HG02884 (cell line): ENCODE measurements around the gene CDH18.

Source experiments
- ATAC-seq: cut with Tn5 transposase; IDR thresholded peaks from one replicate; pipeline ENCODE4 v1.9.1; 2021; ENCODE audit warnings: mild to moderate bottlenecking, moderate library complexity; ENCODE audit not compliant: unreplicated experiment

Gene CDH18

DNA sequence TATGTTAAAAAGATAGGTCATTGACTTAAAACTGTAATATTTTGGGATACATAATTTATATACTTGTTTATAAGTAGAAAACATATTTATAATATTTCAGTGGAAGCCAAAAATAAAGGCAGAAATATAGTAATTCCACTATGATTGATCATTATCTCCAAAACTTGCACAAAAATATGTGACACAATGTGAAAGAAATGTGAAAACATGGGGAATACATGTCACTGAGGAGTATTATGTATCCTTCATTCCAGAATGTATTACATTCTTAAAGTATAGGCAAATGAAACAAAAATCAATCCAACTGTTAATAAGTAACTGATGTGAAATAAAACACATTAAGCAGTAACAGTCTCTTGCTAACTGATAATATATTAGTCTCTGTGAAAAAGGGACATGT lies 236.7 kb downstream of the CDH18 start:
- no peak for ATAC-seq

DNA sequence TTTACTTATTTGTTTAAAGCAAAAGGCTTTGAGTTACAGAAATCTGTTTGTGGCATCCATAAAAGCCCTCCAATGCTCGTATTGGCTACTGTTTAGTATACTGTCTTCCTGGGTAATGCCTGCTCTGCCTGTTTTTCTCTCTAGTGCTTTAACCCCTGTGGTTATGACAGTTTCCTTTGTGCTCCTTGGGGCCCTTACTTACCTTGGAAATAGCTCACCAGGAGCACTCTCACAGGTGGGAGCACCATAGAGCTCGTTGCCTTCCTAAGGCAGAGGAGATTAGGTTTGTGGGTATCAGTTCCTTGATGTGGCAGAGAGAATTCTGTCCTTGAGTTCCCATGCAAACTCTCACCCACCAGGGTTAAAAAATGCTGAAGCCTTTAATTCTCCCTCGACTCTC lies 242.8 kb downstream of the CDH18 start:
- ATAC-seq, result no peak

DNA sequence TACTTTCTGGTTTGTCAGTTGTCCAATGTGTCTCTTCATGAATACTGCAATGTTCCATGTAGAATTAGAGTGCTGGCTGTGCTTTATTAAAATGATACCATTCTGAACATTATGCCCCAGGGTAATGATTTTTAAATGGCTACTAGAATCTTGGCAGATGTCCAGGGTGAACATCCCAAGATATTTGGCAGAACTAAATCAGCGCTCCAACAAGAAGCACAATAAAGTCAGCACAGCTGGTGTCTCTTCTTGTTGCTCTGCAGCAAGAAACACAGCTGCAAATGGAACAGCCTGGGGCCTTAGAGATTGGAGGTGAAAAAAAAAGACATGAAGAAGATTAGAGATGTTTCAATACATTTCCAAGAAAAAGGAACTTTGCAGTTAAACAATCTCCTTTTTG lies 248.3 kb downstream of the CDH18 start:
- no peak for ATAC-seq

DNA sequence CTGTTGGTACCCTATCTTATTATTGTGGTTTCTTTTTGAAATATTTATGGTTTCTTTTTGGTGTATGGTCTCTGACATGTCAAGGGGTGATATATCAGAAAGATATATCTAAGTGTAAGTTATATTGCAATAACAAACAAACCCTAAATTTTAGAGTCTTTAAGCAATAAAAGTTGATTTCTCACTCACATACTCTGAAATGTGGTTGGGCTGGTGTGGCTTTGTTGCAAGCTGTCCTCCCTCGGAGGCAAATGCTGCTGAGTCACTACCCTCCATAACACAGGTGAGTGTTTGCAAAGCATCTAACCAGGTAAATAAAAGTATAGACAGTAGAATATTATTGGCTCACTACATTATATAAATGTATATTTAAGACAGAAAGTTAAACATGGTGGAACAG lies 253.2 kb downstream of the CDH18 start:
- no peak for ATAC-seq

DNA sequence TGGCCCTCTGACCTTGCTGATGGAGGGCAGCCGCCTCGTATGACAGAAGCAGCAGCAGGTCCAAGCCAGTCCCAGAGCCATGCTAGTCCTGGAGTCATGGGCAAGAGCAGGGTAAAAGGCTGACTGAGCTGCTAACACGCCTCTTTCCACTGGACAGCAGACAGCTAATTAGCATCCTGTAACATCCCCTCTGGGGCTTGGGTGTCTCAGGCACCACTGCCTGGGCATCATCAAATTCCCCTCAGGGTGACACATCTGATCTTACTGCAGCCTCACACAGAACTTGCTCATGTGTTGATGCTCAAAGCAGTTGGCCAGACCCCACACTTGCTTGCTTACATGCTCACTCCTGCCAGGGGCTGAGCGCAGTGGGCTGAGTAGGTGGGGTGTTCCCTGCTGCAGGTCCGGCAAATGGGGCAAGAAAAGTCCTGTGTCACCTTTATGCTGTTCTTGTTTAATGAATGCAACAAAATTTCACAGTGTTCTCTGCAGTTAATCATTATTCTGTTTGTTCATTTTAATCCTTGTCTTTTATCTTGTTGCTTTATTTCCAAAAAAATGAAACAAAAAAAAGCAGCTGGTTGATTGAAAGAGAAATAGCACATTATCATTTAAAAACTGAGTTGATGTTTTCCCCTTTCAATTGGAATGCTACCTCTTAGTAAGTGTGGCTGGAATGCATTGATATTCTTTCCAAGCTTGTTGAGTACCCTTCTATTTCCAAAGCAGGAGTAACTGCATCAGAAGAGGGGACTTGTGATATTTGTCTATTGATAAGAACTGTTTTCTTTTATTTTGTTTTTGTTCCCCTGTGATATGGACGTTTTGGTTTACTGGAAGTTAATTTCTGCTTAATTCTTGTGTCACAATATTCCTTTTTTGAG lies 254.1 kb downstream of the CDH18 start:
- ATAC-seq, result no peak

DNA sequence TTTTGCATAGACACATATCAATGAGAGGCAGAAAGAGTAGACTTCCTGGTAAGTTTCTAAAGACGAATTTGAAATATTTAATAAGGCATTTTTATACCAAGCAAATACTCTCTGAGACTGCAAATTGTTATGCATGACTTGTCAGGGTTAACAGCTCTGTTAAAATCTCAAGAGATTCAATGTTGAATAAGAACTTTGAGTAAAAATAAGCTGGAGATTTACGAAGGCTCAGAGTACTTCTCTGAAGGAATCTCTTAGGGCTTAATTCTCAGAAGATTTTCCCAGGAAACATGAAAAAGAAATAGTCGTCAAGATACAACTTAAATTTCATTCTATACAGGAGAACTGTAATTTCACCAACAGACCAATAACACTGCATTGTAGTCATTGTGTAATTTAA lies 259.4 kb downstream of the CDH18 start:
- no peak for ATAC-seq

DNA sequence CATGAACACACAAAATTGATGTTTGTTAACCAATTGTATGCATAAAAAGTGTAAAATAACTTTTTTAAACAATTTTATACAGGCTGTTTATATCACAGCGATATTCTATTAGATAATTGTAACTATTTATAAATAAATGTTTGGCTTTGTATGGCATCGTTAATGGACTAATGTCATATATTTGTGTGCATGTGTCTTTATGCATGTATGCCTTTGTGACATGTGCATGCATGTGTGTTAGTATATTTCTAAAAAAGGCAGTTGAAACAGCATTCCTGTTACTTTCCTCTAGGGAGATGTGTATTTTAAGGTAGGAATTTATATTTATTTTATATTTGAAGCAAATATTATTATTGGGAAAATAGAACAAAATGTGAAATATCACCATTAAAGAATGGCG lies 268.9 kb downstream of the CDH18 start:
- no peak for ATAC-seq

DNA sequence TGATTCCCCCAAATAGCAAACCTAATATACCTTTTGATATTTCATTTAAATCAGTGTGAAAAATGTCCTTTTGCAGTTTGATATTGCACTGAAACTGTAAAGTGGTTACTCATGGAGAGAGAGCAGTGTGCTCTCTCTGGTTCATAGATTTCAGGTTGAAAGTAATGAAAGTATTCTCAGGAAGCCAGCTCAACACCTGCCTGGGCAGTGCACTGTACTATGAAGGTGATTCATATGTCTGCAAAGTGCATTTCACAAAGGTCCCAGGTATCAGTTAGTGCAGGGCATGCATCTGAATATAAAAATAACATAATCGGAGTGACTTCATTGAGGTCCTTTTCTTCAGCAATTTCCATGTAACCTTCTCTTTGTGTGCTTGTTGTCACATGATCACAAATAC lies 274.3 kb downstream of the CDH18 start:
- no peak for ATAC-seq

DNA sequence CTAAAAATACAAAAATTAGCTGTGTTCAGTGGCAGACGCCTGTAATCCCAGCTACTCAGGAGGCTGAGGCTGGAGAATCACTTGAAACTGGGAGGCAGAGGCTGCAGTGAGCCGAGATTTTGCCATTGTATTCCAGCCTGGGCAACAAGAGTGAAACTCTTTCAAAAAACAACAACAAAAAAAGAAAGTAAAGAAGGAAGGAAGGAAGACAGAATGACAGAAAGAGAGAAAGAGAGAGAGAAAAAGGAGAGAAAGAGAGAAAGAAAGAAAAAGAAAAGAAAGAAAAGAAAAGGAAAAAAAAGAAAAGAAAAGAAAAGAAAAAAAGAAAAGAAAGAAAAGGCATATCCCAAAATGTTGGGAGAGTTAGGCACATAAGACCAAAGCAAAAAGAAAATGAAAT lies 278.6 kb downstream of the CDH18 start:
- ATAC-seq, result no peak

DNA sequence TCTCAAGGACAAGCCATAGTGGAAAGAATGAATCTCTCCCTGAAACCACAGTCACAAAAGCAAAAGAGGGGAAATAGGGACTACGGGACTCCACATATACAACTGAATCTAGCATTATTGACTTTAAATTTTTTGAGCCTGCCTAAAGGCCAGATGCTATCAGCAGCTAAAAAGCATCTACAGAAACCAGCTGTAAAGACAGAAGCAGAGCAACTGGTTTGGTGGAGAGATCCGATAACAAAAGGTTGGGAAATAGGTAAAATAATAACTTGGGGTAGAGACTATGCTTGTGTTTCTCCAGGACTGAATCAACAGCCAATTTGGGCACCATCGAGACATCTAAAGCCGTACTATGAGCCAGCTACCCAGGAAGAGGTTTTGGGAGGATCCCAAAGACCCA lies 281.2 kb downstream of the CDH18 start:
- ATAC-seq, result no peak

DNA sequence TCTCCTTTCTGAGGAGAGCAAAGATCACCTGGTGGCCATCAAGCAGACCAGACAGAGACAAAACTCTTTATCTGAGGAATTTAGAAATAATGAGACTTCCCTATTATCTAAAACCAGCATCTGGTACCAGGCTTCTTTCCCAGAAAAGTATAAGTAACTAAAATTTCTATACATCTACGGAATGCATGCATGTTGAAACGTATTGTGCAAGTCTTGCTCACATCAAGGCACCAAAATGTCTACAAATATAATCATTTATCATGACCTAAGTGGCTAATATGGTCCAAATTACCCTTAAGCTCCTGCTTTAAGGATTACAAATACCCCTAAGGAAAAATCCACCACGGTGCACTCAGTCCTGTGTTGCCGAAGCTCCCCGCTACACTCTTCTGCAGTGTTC lies 286.3 kb downstream of the CDH18 start:
- ATAC-seq, result no peak

DNA sequence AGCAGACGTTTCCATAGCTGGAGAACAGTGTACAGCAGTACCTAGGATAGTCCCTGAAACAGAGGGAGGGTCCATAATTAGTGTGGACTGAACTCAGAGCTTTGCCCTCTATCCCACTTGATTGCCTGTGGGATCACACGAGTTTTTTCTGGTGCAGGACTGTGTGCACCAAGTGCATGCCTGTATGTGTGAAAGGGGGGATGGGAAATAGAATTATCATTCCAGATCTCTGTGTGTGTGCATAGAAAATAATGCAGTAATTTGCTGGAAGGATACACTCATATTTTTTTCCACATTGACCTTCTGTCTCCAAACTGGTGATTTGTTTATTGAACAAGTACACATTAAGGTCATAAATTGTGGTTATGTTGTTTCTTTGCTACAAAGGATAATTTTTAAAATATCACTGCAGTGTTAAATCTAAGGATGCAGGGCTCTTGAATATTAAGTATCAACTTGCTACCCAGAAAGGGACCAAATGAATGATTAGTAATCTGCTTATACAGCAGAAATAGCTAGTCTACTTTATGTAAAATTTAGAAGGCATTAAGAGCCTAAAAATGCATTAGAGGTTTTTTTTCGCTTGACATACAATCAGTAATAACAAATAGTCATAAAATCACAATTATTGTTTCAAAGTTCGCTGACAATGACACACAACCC lies 292.9 kb downstream of the CDH18 start:
- no peak for ATAC-seq

DNA sequence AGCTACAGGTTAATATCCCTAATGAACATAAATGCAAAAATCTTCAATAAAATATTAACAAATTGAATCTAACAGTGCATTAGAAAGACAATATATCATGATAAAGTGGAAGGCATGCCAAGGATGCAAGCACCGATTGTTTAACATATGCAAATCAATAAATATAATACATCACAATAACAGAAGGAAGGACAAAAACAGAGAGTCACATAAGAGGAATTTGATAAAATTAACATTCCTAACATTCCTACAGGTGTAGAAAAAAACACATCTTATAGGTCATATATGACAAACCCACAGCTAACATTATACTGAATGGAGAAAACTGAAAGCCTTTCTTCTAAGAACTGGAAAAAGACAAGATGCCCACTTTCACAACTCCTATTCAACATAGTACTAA lies 297.0 kb downstream of the CDH18 start:
- ATAC-seq, result no peak

DNA sequence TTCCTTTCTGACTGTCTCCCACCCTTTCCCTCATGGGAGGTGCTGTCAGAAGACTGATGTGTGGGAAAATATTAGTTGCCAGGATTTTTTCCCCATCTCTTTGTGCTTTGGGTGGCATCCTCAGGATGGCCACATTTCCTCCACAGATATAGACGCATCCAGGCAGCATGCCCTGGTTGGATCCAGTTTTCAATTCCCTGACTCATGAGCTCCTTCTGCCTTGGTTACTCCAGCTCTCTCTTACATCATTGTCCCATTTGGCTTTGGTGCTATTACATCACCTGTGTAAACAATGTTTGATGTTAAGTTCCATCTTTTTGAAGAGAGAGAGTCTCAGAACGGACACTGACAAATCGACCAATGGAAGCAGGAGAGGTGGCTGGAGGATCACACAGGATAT lies 302.5 kb downstream of the CDH18 start:
- no peak for ATAC-seq

DNA sequence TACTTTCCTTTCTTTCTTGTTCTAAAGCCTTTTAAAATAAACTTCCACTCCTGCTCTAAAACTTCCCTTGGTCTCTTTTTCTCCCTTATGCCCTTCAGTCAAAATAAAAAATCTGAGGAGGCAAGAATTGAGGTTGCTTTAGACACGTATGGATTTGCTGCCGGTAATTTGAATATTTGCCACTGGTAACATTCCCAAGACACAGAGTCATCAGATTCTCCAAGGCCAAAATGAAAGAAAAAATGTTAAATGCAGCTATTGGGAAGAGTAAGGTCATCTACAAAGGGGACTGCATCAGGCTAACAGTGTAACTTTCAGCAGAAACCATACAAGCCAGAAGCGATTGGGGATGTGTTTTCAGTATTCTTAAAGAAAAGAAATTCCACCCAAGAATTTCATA lies 311.1 kb downstream of the CDH18 start:
- ATAC-seq, result no peak

DNA sequence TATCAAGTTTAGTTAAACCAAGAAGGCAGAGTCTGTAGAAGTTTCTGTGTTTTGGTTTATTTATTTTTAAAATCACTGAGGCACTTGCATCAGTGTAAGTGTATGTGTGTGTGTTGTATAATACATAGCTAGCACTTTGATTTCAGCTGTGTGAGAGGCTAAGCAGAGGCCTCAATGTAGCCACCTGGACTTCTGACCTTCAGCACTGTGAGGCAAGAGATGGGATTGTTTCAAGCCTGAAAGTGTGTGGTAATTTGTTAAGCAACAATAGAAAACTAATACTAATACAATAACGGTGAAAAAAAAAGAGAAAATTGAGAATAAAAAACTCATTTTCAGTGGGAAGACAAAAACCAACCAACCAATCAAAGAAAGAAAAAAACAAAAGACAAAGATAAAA lies 327.3 kb downstream of the CDH18 start:
- ATAC-seq, result no peak

DNA sequence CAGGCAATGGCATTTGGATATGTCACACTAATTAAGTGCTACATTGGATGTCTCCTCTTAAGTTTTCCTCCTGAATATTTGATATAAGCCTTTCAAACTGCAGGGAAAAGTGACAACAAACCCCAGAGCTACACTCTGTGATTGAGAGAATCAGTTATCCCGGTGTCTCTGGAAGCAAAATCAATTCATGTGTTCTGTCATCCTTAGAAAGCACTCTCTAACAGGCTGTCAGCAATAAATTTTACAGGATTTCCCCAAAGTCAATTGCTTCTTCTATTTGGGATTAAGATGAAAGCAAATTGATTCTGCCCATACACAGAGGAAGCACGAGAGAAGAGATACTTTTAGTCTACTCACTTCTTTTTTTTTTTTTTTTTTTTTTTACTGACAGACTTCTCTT lies 332.4 kb downstream of the CDH18 start:
- ATAC-seq, result no peak

DNA sequence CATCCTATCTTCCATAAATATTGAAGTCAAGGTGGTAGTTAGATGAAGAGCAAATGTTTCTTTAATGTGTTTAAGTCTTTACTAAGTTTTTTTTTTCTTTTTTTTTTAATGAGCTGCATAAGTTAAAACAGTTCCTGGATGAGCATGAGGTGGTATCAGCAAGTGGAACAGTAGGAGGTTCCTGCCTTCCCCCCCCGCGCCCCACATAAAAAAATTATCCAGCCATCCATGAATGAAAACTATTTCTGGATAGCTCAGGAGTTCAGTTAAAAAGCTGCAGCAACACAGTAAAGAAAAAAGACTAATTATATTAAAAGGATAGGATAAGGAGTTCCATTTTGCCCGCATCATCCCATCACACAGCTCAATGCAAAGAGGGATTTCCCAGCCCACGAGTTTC lies 349.5 kb downstream of the CDH18 start:
- ATAC-seq, result no peak

DNA sequence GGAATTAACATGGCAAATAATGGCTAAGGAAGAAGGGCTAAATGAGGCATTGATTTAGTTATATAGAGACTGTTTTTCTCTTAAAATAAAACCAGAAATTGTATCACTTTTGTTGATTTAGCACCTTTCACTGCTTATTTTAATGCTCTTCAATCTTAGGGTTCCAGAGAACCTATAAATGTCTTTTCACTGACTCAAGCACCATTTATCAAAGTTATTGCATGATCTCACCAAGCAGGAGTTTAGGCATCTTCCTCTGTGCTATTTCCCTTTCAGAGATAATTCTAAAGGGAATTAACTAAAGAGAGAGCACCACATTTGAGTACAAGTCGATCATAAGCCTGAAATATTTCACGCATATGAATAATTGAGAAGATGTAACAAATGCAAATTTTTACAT lies 357.1 kb downstream of the CDH18 start:
- ATAC-seq, result no peak

DNA sequence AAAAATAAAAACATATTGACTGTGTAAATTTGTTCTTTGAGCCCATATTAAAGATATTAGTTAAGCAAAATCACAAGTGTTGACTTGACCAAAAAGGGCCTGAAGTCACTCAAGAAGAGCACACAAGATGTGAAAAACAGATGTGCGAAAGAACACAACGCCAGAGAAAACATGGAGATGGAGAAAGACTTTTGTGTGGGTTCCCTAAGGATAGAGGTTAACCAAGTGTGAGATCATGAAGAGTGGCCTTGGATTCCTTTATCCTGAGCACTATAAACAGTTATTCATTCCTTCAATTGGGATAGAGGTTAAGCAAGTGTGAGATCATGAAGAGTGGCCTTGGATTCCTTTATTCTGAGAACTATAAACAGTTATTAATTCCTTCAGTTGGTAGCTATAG lies 361.8 kb downstream of the CDH18 start:
- no peak for ATAC-seq

DNA sequence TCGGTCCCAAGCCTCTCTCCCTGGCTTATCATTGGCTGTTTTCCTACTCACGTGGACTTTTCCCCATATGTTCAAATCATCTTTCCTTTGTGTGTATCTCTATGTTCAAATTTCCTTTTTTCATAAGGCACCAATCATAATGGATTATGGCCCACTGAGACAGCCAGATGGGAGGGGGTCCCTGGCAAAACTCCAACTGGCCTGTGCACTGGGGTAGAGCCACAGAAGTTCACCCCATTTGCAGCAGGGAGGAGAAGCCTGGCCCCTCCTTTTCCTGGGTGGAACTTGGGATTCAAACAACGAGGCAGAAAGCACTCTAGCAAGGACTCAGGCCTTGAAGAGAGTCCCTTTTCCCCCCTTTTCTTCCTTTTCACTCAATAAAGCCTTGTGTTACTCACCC lies 362.4 kb downstream of the CDH18 start:
- ATAC-seq, result no peak

DNA sequence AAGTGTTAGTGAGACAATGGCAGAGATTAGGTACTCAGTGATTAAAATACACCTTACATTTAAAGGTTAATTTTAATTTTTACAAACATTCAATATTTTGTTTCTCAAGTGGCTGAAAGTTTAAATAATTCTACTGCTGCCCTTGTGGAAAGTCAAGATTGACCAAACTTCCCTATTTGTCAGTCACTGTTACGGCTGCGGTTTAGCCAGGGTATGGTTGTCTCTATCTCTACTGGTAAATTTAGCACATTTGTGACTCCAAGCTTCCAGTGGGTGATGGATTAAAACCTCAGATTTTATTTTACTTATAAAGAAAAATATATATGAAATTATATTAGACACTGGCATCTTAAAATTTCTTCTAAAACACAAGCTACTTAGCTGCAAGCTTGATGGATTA lies 368.4 kb downstream of the CDH18 start:
- no peak for ATAC-seq
